Hepatocyte (in vitro differentiated cells): ENCODE data around the gene RFX7.

Source experiments
- CTCF ChIP-seq: fragments of 200-600 bp; sonication (generic); IDR thresholded peaks from 2 replicates; pipeline ENCODE4 v1.5.1; 2016; ENCODE audit warnings: antibody characterized with exemption, mild to moderate bottlenecking; ENCODE audit not compliant: poor library complexity
- EZH2 ChIP-seq: fragments of 200-600 bp; sonication (generic); IDR thresholded peaks from 2 replicates; pipeline ENCODE4 v1.6.1; 2016; ENCODE audit warnings: antibody characterized with exemption, mild to moderate bottlenecking, borderline replicate concordance
- EZH2phosphoT487 ChIP-seq: fragments of 200-600 bp; sonication (generic); IDR thresholded peaks from one replicate; pipeline ENCODE4 v1.6.1; 2018; ENCODE audit warnings: antibody characterized with exemption, mild to moderate bottlenecking, low read depth, moderate library complexity; ENCODE audit not compliant: unreplicated experiment, severe bottlenecking

- TF ChIP-seq CTCF, result no peak
- no peak for TF ChIP-seq EZH2
- TF ChIP-seq EZH2phosphoT487, result no peak
Measured at GRCh38 chr15:56207092-56207491, 36.6 kb downstream of the RFX7 start.
